Measurements from ENCODE around the gene IZUMO4.

- no peak for TF ChIP-seq CTCF (IDR thresholded peaks at IDR 0.05)
- no peak for TF ChIP-seq POLR2A (IDR thresholded peaks at IDR 0.05)
Observed at GRCh38 chr19:2055931-2056836, 40.5 kb upstream of the IZUMO4 start.
